ENCODE results near the gene BNIP2. TPM values are rescaled to one million over a fixed set of nuclear protein-coding genes. Genes with fewer than 3 reads are reported as not detected.

BNIP2 gene
- total and polyA plus RNA-seq, 2 of the 13 experiments (the other 11 are each of a cell fraction or from before 2014, with no cell fraction given), result 17.4 to 57.6 TPM

GRCh38 chr15:59656897-59657634 is 32.1 kb downstream of the BNIP2 start, which contains the start of gene GTF2A2 (continued):
- no peak for TF ChIP-seq ZNF281 (CRISPR knock-in tag; IDR thresholded peaks at IDR 0.05; ENCODE audit: borderline replicate concordance)
- TF ChIP-seq KAT8 (CRISPR knock-in tag; IDR thresholded peaks at IDR 0.05), result peak; percentile 89
- TF ChIP-seq ZNF816 (CRISPR knock-in tag; IDR thresholded peaks at IDR 0.05; ENCODE audit: borderline replicate concordance), result 0 out of 2 replicates have a peak, but pooled peaks have one; percentile 48
- TF ChIP-seq ZNF33A (CRISPR knock-in tag; IDR thresholded peaks at IDR 0.05; ENCODE audit: borderline replicate concordance), result peak; percentile 66; the same call in 1 of the 2 replicates
- TF ChIP-seq ZNF574 (CRISPR knock-in tag; IDR thresholded peaks at IDR 0.05), result peak; percentile 46
- TF ChIP-seq MTERF4 (CRISPR knock-in tag; IDR thresholded peaks at IDR 0.05), result no peak
- no peak for TF ChIP-seq ZNF496 (CRISPR knock-in tag; IDR thresholded peaks at IDR 0.05; ENCODE audit: insufficient replicate concordance)
- TF ChIP-seq UBTF (CRISPR knock-in tag; IDR thresholded peaks at IDR 0.05), result peak; percentile 94
- no peak for TF ChIP-seq ZNF775 (CRISPR knock-in tag; IDR thresholded peaks at IDR 0.05; ENCODE audit: borderline replicate concordance)
- TF ChIP-seq PRPF4 (IDR thresholded peaks at IDR 0.05; ENCODE audit: low read depth, low read length, poor library complexity, severe bottlenecking), result no peak
- peak; percentile 41; the same call in 1 of the 2 replicates for TF ChIP-seq RXRA (CRISPR knock-in tag; IDR thresholded peaks at IDR 0.05)
- no peak for TF ChIP-seq NCOR1 (IDR thresholded peaks at IDR 0.05; ENCODE audit: borderline replicate concordance, low read length)
- 0 out of 2 replicates have a peak, but pooled peaks have one; percentile 9 for TF ChIP-seq RARA (CRISPR knock-in tag; IDR thresholded peaks at IDR 0.05)
- TF ChIP-seq ZFP1 (CRISPR knock-in tag; IDR thresholded peaks at IDR 0.05), result peak; percentile 58; the same call in 1 of the 2 replicates
- TF ChIP-seq ZNF781 (CRISPR knock-in tag; IDR thresholded peaks at IDR 0.05; ENCODE audit: borderline replicate concordance, not compliant biosample characterization), result peak; percentile 68
- TF ChIP-seq ZNF30 (CRISPR knock-in tag; IDR thresholded peaks at IDR 0.05), result no peak
- TF ChIP-seq ZNF367 (CRISPR knock-in tag; IDR thresholded peaks at IDR 0.05; ENCODE audit: borderline replicate concordance), result no peak
- TF ChIP-seq CCDC6 (CRISPR knock-in tag; IDR thresholded peaks at IDR 0.05), result peak; percentile 44; the same call in 1 of the 2 replicates
